ENCODE measurements around the gene JSRP1. TPM values are rescaled to one million over a fixed set of nuclear protein-coding genes. Genes with fewer than 3 reads are reported as not detected.

The JSRP1 gene
- total and polyA plus RNA-seq, 2 donors (not counting 1 experiment from before 2014, with no cell fraction given), result not detected

DNA sequence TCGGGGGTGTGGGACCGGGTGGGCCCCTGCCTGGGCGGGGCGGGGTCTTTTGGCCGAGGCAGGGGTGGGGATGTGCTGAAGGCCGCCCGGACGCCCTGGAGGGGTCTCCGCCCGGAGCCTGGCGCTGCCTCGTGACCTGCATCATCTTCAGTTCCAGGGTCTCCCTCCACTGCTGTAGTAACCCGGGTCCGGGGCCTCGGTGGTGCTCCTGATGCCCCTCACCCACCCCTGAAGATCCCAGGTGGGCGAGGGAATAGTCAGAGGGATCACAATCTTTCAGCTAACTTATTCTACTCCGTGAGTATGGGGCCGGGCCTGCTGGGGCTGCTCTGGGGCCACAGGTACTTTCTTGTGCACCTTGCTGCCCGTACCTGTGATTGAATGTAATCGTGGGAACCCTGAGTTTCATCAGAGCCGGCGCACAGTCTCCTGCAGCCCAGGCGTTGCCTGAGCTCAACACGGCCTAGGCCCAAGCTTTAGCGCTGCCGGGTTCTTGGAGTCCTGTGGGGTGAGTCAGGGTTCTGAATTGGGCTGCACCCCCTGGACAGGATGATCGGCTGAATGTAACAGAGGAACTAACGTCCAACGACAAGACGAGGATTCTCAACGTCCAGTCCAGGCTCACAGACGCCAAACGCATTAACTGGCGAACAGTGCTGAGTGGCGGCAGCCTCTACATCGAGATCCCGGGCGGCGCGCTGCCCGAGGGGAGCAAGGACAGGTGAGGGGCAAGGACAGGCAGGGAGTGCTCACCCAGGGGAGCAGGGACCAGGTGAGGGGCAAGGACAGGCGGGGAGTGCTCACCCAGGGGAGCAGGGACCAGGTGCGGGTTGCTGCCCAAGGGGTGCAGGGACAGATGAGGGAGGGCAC is 15.3 kb upstream of the JSRP1 start:
- TF ChIP-seq EZH2 (IDR thresholded peaks at IDR 0.05; ENCODE audit: low read length, missing control alignments), result no peak
- TF ChIP-seq, protein P1, sequence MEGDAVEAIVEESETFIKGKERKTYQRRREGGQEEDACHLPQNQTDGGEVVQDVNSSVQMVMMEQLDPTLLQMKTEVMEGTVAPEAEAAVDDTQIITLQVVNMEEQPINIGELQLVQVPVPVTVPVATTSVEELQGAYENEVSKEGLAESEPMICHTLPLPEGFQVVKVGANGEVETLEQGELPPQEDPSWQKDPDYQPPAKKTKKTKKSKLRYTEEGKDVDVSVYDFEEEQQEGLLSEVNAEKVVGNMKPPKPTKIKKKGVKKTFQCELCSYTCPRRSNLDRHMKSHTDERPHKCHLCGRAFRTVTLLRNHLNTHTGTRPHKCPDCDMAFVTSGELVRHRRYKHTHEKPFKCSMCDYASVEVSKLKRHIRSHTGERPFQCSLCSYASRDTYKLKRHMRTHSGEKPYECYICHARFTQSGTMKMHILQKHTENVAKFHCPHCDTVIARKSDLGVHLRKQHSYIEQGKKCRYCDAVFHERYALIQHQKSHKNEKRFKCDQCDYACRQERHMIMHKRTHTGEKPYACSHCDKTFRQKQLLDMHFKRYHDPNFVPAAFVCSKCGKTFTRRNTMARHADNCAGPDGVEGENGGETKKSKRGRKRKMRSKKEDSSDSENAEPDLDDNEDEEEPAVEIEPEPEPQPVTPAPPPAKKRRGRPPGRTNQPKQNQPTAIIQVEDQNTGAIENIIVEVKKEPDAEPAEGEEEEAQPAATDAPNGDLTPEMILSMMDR (conservative IDR thresholded peaks at IDR 0.05 in 1 of 2, IDR thresholded peaks at IDR 0.05 in 1 of 2; ENCODE audit: low read depth in 1 of 2, low read length in 2 of 2), result no peak
- Histone ChIP-seq H3K9me3 (ENCODE audit: control insufficient read depth, insufficient read depth, low read depth, low read length) (no peaks in the 10 kb centered on the region), H4K20me1 (ENCODE audit: control insufficient read depth, extremely low read depth, insufficient read depth, low read length) (peaks cover 4% of the 10 kb centered on the region), H3K36me3 (ENCODE audit: control insufficient read depth, insufficient read depth, low read length) (peaks cover 20% of the 10 kb centered on the region), H3K9ac (ENCODE audit: insufficient read depth, low read length) (peak overlapping the region; percentile 97), H3K27me3 (ENCODE audit: control insufficient read depth, insufficient read depth, low read length) (no peaks in the 10 kb centered on the region), H3K4me2 (ENCODE audit: extremely low read depth, insufficient read depth, low read length) (peak overlapping the region; percentile 42), H2AFZ (ENCODE audit: low read length) (no peak overlapping the region), H3K79me2 (ENCODE audit: control insufficient read depth, insufficient read depth, low read length) (peaks cover 57% of the 10 kb centered on the region), H3K4me3 (replicated peaks in 1 of 4; ENCODE audit: control extremely low read depth in 1 of 4, insufficient read depth in 1 of 4, low read depth in 3 of 4, low read length in 4 of 4) (peak overlapping the region; percentile 47 to 99 (median 84)), H3K4me1 (ENCODE audit: control insufficient read depth, extremely low read depth, insufficient read depth, low read length) (peaks cover 14% of the 10 kb centered on the region), H3K27ac (ENCODE audit: insufficient read depth, low read length) (peak overlapping the region; percentile 88)
- DNase-seq (ENCODE audit: low read depth in 2 of 2), result peak; percentile 61 to 87

DNA sequence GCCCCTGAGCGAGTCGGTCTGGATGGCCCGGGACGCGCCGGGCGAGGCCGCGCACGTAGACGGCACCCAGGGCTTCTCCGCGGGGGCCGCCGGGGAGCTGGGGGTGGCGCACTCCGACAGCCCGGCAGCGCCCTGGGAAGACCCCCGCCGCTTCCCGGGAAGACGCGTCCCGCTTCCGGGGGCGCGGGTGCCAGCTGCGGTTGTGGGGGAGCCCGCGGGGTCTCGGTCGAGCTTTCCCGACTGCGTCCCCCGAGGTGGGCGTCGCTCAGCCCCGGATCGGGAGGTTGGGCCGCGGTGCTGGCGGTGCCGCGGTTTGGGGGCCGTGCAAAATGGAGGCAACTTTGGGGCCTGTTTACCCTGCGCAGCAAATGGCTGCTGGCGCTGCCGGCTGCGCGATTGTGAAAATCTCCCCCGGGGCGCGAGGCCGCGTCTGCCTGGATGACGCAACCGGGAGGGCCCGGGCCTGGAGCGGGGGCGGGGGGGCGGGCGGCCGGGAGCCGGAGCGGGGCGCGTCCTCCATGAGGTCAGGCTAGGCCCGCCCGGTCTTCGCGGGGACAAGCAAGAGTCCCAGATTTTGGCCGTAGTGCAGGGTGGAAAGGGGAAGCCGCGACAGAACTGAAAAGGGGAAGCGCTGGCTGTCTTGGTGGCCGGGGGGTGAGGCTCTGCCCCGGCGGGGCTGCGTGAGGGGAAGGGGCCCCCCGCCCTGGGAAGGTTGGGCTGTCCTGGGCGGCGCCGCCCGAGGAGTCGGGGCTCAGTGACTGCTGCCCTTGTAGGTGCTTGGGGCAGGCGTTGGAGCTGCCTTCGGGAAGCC is 14.4 kb upstream of the JSRP1 start:
- Histone ChIP-seq H3K4me3 (replicated peaks in 1 of 4; ENCODE audit: control extremely low read depth in 1 of 4, insufficient read depth in 1 of 4, low read depth in 3 of 4, low read length in 4 of 4) (peak overlapping the region; percentile 66 to 99 (median 84)), H3K27me3 (ENCODE audit: control insufficient read depth, insufficient read depth, low read length) (no peaks in the 10 kb centered on the region), H3K27ac (ENCODE audit: insufficient read depth, low read length) (peak overlapping the region; percentile 95), H3K9me3 (ENCODE audit: control insufficient read depth, insufficient read depth, low read depth, low read length) (no peaks in the 10 kb centered on the region), H4K20me1 (ENCODE audit: control insufficient read depth, extremely low read depth, insufficient read depth, low read length) (peaks cover 4% of the 10 kb centered on the region), H3K79me2 (ENCODE audit: control insufficient read depth, insufficient read depth, low read length) (peaks cover 57% of the 10 kb centered on the region), H3K36me3 (ENCODE audit: control insufficient read depth, insufficient read depth, low read length) (peaks cover 20% of the 10 kb centered on the region), H3K9ac (ENCODE audit: insufficient read depth, low read length) (peak overlapping the region; percentile 97), H3K4me1 (ENCODE audit: control insufficient read depth, extremely low read depth, insufficient read depth, low read length) (peaks cover 17% of the 10 kb centered on the region), H2AFZ (ENCODE audit: low read length) (no peak overlapping the region), H3K4me2 (ENCODE audit: extremely low read depth, insufficient read depth, low read length) (peak overlapping the region; percentile 42)
- TF ChIP-seq, protein P1 (conservative IDR thresholded peaks at IDR 0.05 in 1 of 2, IDR thresholded peaks at IDR 0.05 in 1 of 2; ENCODE audit: low read depth in 1 of 2, low read length in 2 of 2), result no peak
- no peak for TF ChIP-seq EZH2 (IDR thresholded peaks at IDR 0.05; ENCODE audit: low read length, missing control alignments)
- peak; percentile 82 to 89 for DNase-seq (ENCODE audit: low read depth in 2 of 2)

DNA sequence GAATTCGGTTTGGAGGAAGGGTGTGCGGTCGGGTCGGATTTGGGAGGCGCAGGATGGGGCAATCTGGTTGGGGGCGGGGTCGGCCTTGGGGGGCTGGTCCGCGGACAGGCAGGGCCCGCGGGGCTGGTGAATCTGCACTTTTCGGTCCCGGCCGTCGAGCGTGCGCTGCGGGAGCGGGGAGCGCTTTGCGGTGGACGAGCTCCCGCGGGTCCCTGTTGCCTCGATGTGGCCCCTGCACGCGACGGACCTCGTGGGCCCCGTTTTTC is 13.9 kb upstream of the JSRP1 start:
- Histone ChIP-seq H3K9ac (ENCODE audit: insufficient read depth, low read length) (peak overlapping the region; percentile 97), H2AFZ (ENCODE audit: low read length) (no peak overlapping the region), H3K27me3 (ENCODE audit: control insufficient read depth, insufficient read depth, low read length) (no peaks in the 10 kb centered on the region), H3K4me2 (ENCODE audit: extremely low read depth, insufficient read depth, low read length) (no peak overlapping the region), H3K9me3 (ENCODE audit: control insufficient read depth, insufficient read depth, low read depth, low read length) (no peaks in the 10 kb centered on the region), H4K20me1 (ENCODE audit: control insufficient read depth, extremely low read depth, insufficient read depth, low read length) (peaks cover 4% of the 10 kb centered on the region), H3K36me3 (ENCODE audit: control insufficient read depth, insufficient read depth, low read length) (peaks cover 16% of the 10 kb centered on the region), H3K79me2 (ENCODE audit: control insufficient read depth, insufficient read depth, low read length) (peaks cover 52% of the 10 kb centered on the region), H3K4me1 (ENCODE audit: control insufficient read depth, extremely low read depth, insufficient read depth, low read length) (peaks cover 17% of the 10 kb centered on the region), H3K27ac (ENCODE audit: insufficient read depth, low read length) (peak overlapping the region; percentile 95), H3K4me3 (replicated peaks in 1 of 4; ENCODE audit: control extremely low read depth in 1 of 4, insufficient read depth in 1 of 4, low read depth in 3 of 4, low read length in 4 of 4) (peak overlapping the region; percentile 65 to 99 (median 82))
- TF ChIP-seq EZH2 (IDR thresholded peaks at IDR 0.05; ENCODE audit: low read length, missing control alignments), result no peak
- TF ChIP-seq, protein P1 (conservative IDR thresholded peaks at IDR 0.05 in 1 of 2, IDR thresholded peaks at IDR 0.05 in 1 of 2; ENCODE audit: low read depth in 1 of 2, low read length in 2 of 2), result no peak
- DNase-seq (ENCODE audit: low read depth in 2 of 2), result no peak

Measured in fibroblast of lung (primary cell).